ENCODE measurements around the gene PRKAG2.

DNA sequence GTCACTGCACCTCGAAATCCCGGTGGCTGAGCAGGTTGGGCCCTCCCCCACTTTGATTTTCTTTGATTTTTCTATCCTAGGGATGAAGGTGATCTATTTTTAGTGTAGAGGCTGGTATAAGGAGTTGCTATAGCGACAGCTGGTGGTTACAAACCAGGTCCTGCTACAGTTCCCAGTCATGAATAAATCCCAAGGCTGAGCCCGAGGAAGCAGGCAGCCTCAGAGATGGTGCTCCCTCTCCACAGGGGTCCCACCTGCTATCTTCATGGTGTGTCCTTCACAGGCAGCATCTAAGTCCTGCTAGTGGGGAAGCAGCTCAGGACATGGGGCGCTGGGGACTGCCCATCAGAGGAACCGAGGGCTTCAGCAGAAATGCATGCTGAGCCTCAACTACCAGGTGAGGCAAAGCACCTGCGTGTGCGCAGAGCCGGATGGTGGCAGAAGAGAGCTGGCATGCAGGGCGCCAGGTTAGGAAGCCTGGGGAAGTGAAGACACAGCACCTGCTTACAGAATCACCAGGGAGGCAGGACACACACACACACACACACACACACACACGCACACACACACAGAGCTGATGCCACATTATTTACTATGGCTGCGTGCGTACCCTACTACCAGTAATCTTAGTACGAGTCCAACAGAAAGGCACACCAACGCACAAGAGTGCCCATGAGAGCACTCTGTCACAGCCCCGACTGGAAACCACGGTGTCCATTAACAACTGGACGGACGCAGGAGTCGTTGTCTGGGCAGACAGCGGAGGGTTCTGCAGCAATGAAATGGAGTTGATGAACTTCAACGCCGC lies 150.9 kb downstream of the PRKAG2 start:
- TF ChIP-seq EZH2 (IDR thresholded peaks at IDR 0.05; ENCODE audit: insufficient read depth, poor library complexity, severe bottlenecking) (no peak), EZH2phosphoT487 (IDR thresholded peaks at IDR 0.05; ENCODE audit: insufficient read depth, low read depth) (no peak)
